HEK293 (cell line): ENCODE measurements around the gene DENND10.

Source experiments
- BCL11A ChIP-seq: fragments of 450-650 bp; formaldehyde crosslinking; IDR thresholded peaks from 2 replicates; pipeline ENCODE4 v1.5.1; 2016; ENCODE audit warnings: low read depth, missing biosample characterization, missing genetic modification characterization
- EGR2 ChIP-seq: fragments of 450-650 bp; formaldehyde crosslinking; IDR thresholded peaks from 2 replicates; pipeline ENCODE4 v1.5.1; 2016; ENCODE audit warnings: low read depth, missing biosample characterization, missing genetic modification characterization
- GFI1B ChIP-seq: fragments of 450-650 bp; formaldehyde crosslinking; IDR thresholded peaks from 2 replicates; pipeline ENCODE4 v1.5.1; 2016; ENCODE audit warnings: missing biosample characterization, missing genetic modification characterization
- GLIS1 ChIP-seq: fragments of 450-650 bp; formaldehyde crosslinking; IDR thresholded peaks from 2 replicates; pipeline ENCODE4 v1.5.1; 2016; ENCODE audit warnings: missing biosample characterization, missing genetic modification characterization
- HOXC10 ChIP-seq: sonication (generic); formaldehyde crosslinking; IDR thresholded peaks from 2 replicates; pipeline ENCODE4 v1.8.1; 2023; ENCODE audit warnings: mild to moderate bottlenecking, missing genetic modification reagents
- PRDM1 ChIP-seq: fragments of 450-650 bp; formaldehyde crosslinking; IDR thresholded peaks from 2 replicates; pipeline ENCODE4; 2016; ENCODE audit warnings: missing biosample characterization, missing genetic modification characterization
- RBAK ChIP-seq: fragments of 450-650 bp; formaldehyde crosslinking; IDR thresholded peaks from 2 replicates; pipeline ENCODE4 v1.5.1; 2016; ENCODE audit warnings: missing biosample characterization, missing genetic modification characterization
- REPIN1 ChIP-seq: fragments of 450-650 bp; formaldehyde crosslinking; IDR thresholded peaks from 2 replicates; pipeline ENCODE4 v1.5.1; 2017; ENCODE audit warnings: missing biosample characterization, missing genetic modification characterization, low read depth
- SETDB1 ChIP-seq: IDR thresholded peaks from one replicate; pipeline ENCODE4 v1.6.1; 2017; ENCODE audit warnings: mild to moderate bottlenecking, low read length, moderate library complexity, mixed read lengths; ENCODE audit not compliant: insufficient read length
- TCF7L2 ChIP-seq: IDR thresholded peaks from 2 replicates; pipeline ENCODE4 v1.6.1; 2011; ENCODE audit warnings: low read depth, mild to moderate bottlenecking, inconsistent platforms, low read length, moderate library complexity, borderline replicate concordance
- ZBTB1 ChIP-seq: fragments of 450-650 bp; formaldehyde crosslinking; IDR thresholded peaks from 2 replicates; pipeline ENCODE4 v1.5.1; 2016; ENCODE audit warnings: missing biosample characterization, missing genetic modification characterization
- ZBTB21 ChIP-seq: fragments of 450-650 bp; formaldehyde crosslinking; IDR thresholded peaks from 2 replicates; pipeline ENCODE4 v1.5.1; 2017; ENCODE audit warnings: missing biosample characterization, missing genetic modification characterization
- ZIC2 ChIP-seq: fragments of 450-650 bp; formaldehyde crosslinking; IDR thresholded peaks from 2 replicates; pipeline ENCODE4 v1.5.1; 2016; ENCODE audit warnings: missing biosample characterization, missing genetic modification characterization
- ZNF133 ChIP-seq: fragments of 450-650 bp; formaldehyde crosslinking; IDR thresholded peaks from 2 replicates; pipeline ENCODE4 v1.5.1; 2016; ENCODE audit warnings: missing biosample characterization, missing genetic modification characterization
- ZNF140 ChIP-seq: fragments of 450-650 bp; formaldehyde crosslinking; IDR thresholded peaks from 2 replicates; pipeline ENCODE4 v1.5.1; 2016; ENCODE audit warnings: missing biosample characterization, missing genetic modification characterization
- ZNF155 ChIP-seq: fragments of 450-650 bp; formaldehyde crosslinking; IDR thresholded peaks from 2 replicates; pipeline ENCODE4 v1.5.1; 2016; ENCODE audit warnings: missing biosample characterization, missing genetic modification characterization
- ZNF211 ChIP-seq: fragments of 450-650 bp; formaldehyde crosslinking; IDR thresholded peaks from 2 replicates; pipeline ENCODE4 v1.5.1; 2016; ENCODE audit warnings: low read depth, missing biosample characterization, missing genetic modification characterization
- ZNF248 ChIP-seq: fragments of 450-650 bp; formaldehyde crosslinking; IDR thresholded peaks from 2 replicates; pipeline ENCODE4 v1.5.1; 2017; ENCODE audit warnings: missing biosample characterization, missing genetic modification characterization
- ZNF394 ChIP-seq: fragments of 450-650 bp; formaldehyde crosslinking; IDR thresholded peaks from 2 replicates; pipeline ENCODE4 v1.5.1; 2016; ENCODE audit warnings: missing biosample characterization, missing genetic modification characterization, mild to moderate bottlenecking, moderate library complexity, borderline replicate concordance
- ZNF473 ChIP-seq: fragments of 450-650 bp; formaldehyde crosslinking; IDR thresholded peaks from 2 replicates; pipeline ENCODE4 v1.5.1; 2017; ENCODE audit warnings: missing biosample characterization, missing genetic modification characterization
- ZNF501 ChIP-seq: fragments of 450-650 bp; formaldehyde crosslinking; IDR thresholded peaks from 2 replicates; pipeline ENCODE4 v1.5.1; 2016; ENCODE audit warnings: missing biosample characterization, missing genetic modification characterization
- ZNF521 ChIP-seq: fragments of 450-650 bp; formaldehyde crosslinking; IDR thresholded peaks from 2 replicates; pipeline ENCODE4 v1.5.1; 2017; ENCODE audit warnings: missing biosample characterization, mild to moderate bottlenecking, missing genetic modification characterization
- ZNF549 ChIP-seq: fragments of 450-650 bp; IDR thresholded peaks from 2 replicates; pipeline ENCODE4 v1.5.1; 2018; ENCODE audit warnings: missing biosample characterization, missing genetic modification characterization, mild to moderate bottlenecking, inconsistent platforms, moderate library complexity
- ZNF624 ChIP-seq: fragments of 450-650 bp; formaldehyde crosslinking; IDR thresholded peaks from 2 replicates; pipeline ENCODE4 v1.5.1; 2017; ENCODE audit warnings: missing biosample characterization, missing genetic modification characterization
- ZNF747 ChIP-seq: fragments of 450-650 bp; formaldehyde crosslinking; IDR thresholded peaks from 2 replicates; pipeline ENCODE4 v1.5.1; 2016; ENCODE audit warnings: missing biosample characterization, missing genetic modification characterization
- ZNF785 ChIP-seq: fragments of 450-650 bp; formaldehyde crosslinking; IDR thresholded peaks from 2 replicates; pipeline ENCODE4 v1.5.1; 2016; ENCODE audit warnings: missing biosample characterization, missing genetic modification characterization
- ZNF792 ChIP-seq: fragments of 450-650 bp; formaldehyde crosslinking; IDR thresholded peaks from 2 replicates; pipeline ENCODE4 v1.5.1; 2016; ENCODE audit warnings: missing biosample characterization, missing genetic modification characterization
- TF ChIP-seq, protein P1 (sequence below): fragments of 450-650 bp; formaldehyde crosslinking; IDR thresholded peaks from 2 replicates; pipeline ENCODE4 v1.5.0; 2017; ENCODE audit warnings: missing biosample characterization, missing genetic modification characterization, borderline replicate concordance
- TF ChIP-seq, protein P2 (sequence below): fragments of 450-650 bp; formaldehyde crosslinking; IDR thresholded peaks from 2 replicates; pipeline ENCODE4 v1.5.1; 2017; ENCODE audit warnings: missing biosample characterization, missing genetic modification characterization
- TF ChIP-seq, protein P3 (sequence below): fragments of 450-650 bp; formaldehyde crosslinking; IDR thresholded peaks from 2 replicates; pipeline ENCODE4 v1.5.1; 2016; ENCODE audit warnings: missing biosample characterization, missing genetic modification characterization
- TF ChIP-seq, protein P4 (sequence below): fragments of 450-650 bp; formaldehyde crosslinking; IDR thresholded peaks from 2 replicates; pipeline ENCODE4 v1.5.1; 2016; ENCODE audit warnings: missing biosample characterization, missing genetic modification characterization
- TF ChIP-seq, protein P5 (sequence below): fragments of 450-650 bp; formaldehyde crosslinking; IDR thresholded peaks from 2 replicates; pipeline ENCODE4 v1.5.1; 2017; ENCODE audit warnings: missing biosample characterization, missing genetic modification characterization

The DENND10 gene

DNA sequence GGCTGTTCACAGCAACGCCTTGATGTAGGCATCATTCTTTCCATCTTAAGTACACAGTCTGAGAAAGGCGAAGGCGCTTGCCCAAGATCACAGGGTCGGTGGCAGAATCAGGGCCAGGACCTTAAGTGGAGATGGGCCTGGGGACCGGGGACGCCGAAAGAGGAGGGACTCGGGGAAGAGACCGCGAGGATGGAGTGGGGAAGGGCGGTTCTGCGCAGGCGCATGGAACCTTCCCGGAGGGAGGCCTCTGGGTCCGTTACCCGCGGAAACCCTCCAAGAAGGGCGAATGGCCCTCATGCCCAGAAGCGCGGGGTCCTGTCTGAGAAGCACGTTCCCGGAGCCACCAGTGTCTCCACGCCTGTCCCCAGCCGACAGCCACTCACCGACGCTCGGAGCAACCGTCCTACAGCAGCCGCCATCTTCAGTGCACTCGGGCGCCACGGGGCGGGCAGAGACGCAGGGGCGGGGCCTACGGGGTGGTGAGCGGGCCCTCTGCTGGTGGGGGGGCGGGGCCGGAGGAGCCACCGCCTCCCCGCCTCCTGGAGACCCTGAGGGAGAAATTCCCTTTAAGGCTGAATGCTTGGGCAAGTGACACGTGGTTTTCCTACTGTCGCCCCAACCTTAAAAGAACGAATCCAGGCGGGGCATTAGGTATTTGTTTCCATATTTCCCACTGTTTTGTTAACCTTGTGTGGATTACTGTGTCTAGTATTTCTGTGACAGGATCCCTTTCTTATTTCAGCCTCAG lies 74.6 kb downstream of the DENND10 start, which contains the start of gene PRDX3 (continued):
- TF ChIP-seq, protein P1, sequence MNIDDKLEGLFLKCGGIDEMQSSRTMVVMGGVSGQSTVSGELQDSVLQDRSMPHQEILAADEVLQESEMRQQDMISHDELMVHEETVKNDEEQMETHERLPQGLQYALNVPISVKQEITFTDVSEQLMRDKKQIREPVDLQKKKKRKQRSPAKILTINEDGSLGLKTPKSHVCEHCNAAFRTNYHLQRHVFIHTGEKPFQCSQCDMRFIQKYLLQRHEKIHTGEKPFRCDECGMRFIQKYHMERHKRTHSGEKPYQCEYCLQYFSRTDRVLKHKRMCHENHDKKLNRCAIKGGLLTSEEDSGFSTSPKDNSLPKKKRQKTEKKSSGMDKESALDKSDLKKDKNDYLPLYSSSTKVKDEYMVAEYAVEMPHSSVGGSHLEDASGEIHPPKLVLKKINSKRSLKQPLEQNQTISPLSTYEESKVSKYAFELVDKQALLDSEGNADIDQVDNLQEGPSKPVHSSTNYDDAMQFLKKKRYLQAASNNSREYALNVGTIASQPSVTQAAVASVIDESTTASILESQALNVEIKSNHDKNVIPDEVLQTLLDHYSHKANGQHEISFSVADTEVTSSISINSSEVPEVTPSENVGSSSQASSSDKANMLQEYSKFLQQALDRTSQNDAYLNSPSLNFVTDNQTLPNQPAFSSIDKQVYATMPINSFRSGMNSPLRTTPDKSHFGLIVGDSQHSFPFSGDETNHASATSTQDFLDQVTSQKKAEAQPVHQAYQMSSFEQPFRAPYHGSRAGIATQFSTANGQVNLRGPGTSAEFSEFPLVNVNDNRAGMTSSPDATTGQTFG (tag by site-specific recombination) = no peak
- TF ChIP-seq ZNF521 (tag by site-specific recombination) = no peak
- no peak for TF ChIP-seq ZNF473 (tag by site-specific recombination)
- TF ChIP-seq ZNF624 (tag by site-specific recombination) = no peak
- TF ChIP-seq, protein P2, sequence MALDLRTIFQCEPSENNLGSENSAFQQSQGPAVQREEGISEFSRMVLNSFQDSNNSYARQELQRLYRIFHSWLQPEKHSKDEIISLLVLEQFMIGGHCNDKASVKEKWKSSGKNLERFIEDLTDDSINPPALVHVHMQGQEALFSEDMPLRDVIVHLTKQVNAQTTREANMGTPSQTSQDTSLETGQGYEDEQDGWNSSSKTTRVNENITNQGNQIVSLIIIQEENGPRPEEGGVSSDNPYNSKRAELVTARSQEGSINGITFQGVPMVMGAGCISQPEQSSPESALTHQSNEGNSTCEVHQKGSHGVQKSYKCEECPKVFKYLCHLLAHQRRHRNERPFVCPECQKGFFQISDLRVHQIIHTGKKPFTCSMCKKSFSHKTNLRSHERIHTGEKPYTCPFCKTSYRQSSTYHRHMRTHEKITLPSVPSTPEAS (tag by site-specific recombination) = peak; percentile 33
- TF ChIP-seq, protein P3, sequence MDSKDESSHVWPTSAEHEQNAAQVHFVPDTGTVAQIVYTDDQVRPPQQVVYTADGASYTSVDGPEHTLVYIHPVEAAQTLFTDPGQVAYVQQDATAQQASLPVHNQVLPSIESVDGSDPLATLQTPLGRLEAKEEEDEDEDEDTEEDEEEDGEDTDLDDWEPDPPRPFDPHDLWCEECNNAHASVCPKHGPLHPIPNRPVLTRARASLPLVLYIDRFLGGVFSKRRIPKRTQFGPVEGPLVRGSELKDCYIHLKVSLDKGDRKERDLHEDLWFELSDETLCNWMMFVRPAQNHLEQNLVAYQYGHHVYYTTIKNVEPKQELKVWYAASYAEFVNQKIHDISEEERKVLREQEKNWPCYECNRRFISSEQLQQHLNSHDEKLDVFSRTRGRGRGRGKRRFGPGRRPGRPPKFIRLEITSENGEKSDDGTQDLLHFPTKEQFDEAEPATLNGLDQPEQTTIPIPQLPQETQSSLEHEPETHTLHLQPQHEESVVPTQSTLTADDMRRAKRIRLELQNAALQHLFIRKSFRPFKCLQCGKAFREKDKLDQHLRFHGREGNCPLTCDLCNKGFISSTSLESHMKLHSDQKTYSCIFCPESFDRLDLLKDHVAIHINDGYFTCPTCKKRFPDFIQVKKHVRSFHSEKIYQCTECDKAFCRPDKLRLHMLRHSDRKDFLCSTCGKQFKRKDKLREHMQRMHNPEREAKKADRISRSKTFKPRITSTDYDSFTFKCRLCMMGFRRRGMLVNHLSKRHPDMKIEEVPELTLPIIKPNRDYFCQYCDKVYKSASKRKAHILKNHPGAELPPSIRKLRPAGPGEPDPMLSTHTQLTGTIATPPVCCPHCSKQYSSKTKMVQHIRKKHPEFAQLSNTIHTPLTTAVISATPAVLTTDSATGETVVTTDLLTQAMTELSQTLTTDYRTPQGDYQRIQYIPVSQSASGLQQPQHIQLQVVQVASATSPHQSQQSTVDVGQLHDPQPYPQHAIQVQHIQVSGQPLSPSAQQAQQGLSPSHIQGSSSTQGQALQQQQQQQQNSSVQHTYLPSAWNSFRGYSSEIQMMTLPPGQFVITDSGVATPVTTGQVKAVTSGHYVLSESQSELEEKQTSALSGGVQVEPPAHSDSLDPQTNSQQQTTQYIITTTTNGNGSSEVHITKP = peak; percentile 58; the same call in 1 of the 2 replicates
- no peak for TF ChIP-seq BCL11A (tag by site-specific recombination)
- TF ChIP-seq TCF7L2 = 0 out of 2 replicates have a peak, but pooled peaks have one; percentile 21
- TF ChIP-seq ZBTB1 = no peak
- no peak for TF ChIP-seq ZNF785 (tag by site-specific recombination)
- no peak for TF ChIP-seq ZNF394
- no peak for TF ChIP-seq ZNF549 (tag by site-specific recombination)
- TF ChIP-seq SETDB1 = no peak
- TF ChIP-seq ZNF792 = no peak
- no peak for TF ChIP-seq ZIC2 (tag by site-specific recombination)
- TF ChIP-seq, protein P4, sequence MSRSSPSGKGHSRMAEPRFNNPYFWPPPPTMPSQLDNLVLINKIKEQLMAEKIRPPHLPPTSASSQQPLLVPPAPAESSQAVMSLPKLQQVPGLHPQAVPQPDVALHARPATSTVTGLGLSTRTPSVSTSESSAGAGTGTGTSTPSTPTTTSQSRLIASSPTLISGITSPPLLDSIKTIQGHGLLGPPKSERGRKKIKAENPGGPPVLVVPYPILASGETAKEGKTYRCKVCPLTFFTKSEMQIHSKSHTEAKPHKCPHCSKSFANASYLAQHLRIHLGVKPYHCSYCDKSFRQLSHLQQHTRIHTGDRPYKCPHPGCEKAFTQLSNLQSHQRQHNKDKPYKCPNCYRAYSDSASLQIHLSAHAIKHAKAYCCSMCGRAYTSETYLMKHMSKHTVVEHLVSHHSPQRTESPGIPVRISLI (tag by site-specific recombination) = no peak
- TF ChIP-seq RBAK (tag by site-specific recombination) = no peak
- TF ChIP-seq ZNF211 (tag by site-specific recombination) = no peak
- peak; percentile 9; the same call in 1 of the 2 replicates for TF ChIP-seq EGR2 (tag by site-specific recombination)
- TF ChIP-seq PRDM1 (tag by site-specific recombination) = 0 out of 2 replicates have a peak, but pooled peaks have one; percentile 10
- no peak for TF ChIP-seq ZNF140 (tag by site-specific recombination)
- TF ChIP-seq REPIN1 (tag by site-specific recombination) = peak; percentile 85; the same call in 1 of the 2 replicates
- TF ChIP-seq HOXC10 = no peak
- TF ChIP-seq, protein P5, sequence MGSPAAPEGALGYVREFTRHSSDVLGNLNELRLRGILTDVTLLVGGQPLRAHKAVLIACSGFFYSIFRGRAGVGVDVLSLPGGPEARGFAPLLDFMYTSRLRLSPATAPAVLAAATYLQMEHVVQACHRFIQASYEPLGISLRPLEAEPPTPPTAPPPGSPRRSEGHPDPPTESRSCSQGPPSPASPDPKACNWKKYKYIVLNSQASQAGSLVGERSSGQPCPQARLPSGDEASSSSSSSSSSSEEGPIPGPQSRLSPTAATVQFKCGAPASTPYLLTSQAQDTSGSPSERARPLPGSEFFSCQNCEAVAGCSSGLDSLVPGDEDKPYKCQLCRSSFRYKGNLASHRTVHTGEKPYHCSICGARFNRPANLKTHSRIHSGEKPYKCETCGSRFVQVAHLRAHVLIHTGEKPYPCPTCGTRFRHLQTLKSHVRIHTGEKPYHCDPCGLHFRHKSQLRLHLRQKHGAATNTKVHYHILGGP (tag by site-specific recombination) = no peak
- no peak for TF ChIP-seq ZNF155 (tag by site-specific recombination)
- no peak for TF ChIP-seq ZNF747 (tag by site-specific recombination)
- TF ChIP-seq GLIS1 (tag by site-specific recombination) = peak; percentile 63
- TF ChIP-seq ZNF501 = peak; percentile 79
- no peak for TF ChIP-seq ZNF248 (tag by site-specific recombination)
- no peak for TF ChIP-seq ZBTB21
- no peak for TF ChIP-seq ZNF133
- no peak for TF ChIP-seq GFI1B (tag by site-specific recombination)
